HG03571 (cell line): ENCODE data around the gene SKAP1.

Experiments
- ATAC-seq: cut with Tn5 transposase; IDR thresholded peaks from one replicate; pipeline ENCODE4 v1.9.1; 2021; ENCODE audit not compliant: unreplicated experiment

Gene SKAP1

GRCh38 chr17:48151220-48151619 is 278.8 kb downstream of the SKAP1 start:
- no peak for ATAC-seq

GRCh38 chr17:48150597-48151001 is 279.4 kb downstream of the SKAP1 start:
- no peak for ATAC-seq

GRCh38 chr17:48149787-48150463 is 280.1 kb downstream of the SKAP1 start:
- no peak for ATAC-seq

GRCh38 chr17:48148854-48149786 is 280.9 kb downstream of the SKAP1 start:
- ATAC-seq, result no peak

- no peak for ATAC-seq
Observed at GRCh38 chr17:48148029-48148770, 281.8 kb downstream of the SKAP1 start.

- ATAC-seq, result no peak
Observed at GRCh38 chr17:48144976-48145798, 284.8 kb downstream of the SKAP1 start.

GRCh38 chr17:48144231-48144630 is 285.8 kb downstream of the SKAP1 start:
- ATAC-seq, result no peak

GRCh38 chr17:48143629-48144028 is 286.4 kb downstream of the SKAP1 start:
- no peak for ATAC-seq

- ATAC-seq, result no peak
Observed at GRCh38 chr17:48139944-48140343, 290.1 kb downstream of the SKAP1 start.

- ATAC-seq, result no peak
Observed at GRCh38 chr17:48137656-48138055, 292.4 kb downstream of the SKAP1 start.

- no peak for ATAC-seq
Observed at GRCh38 chr17:48134912-48135480, 295.0 kb downstream of the SKAP1 start.

GRCh38 chr17:48132385-48132784 is 297.6 kb downstream of the SKAP1 start:
- ATAC-seq, result no peak

GRCh38 chr17:48131216-48131824 is 298.7 kb downstream of the SKAP1 start:
- ATAC-seq, result no peak

GRCh38 chr17:48129981-48130380 is 300.0 kb downstream of the SKAP1 start:
- ATAC-seq, result no peak

GRCh38 chr17:48128400-48128799 is 301.6 kb downstream of the SKAP1 start:
- ATAC-seq, result no peak

- no peak for ATAC-seq
Observed at GRCh38 chr17:48127371-48128051, 302.5 kb downstream of the SKAP1 start.

GRCh38 chr17:48126532-48126850 is 303.5 kb downstream of the SKAP1 start:
- ATAC-seq, result no peak

GRCh38 chr17:48125829-48126531 is 304.0 kb downstream of the SKAP1 start:
- no peak for ATAC-seq
